ENCODE data around the gene BLOC1S3.

DNA sequence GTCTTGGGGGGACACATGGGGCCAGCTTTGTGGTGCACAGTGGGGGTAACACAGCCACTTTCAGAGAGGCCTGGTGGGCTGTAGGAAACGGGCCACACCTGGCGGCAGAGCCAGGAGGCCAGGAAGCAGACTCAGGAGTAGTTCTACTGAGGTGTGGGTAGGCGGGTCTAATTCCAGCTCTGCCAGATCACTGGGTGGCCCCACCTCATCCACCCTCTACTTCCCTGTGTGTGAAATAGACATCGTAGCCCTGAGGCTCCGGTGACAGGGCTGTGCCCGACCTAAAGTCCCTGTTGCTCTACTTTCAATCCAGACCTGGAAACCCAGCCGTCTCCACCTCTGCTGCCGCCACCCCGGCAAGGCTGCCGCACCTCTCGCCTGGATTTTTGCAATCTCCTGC lies 21.8 kb upstream of the BLOC1S3 start:
- TF ChIP-seq EZH2 (IDR thresholded peaks at IDR 0.05) (no peak), POLR2AphosphoS5 (IDR thresholded peaks at IDR 0.05; ENCODE audit: borderline replicate concordance, low read depth, low read length) (no peak)
